Activated CD4-positive, alpha-beta T cell treated with anti-CD3 and anti-CD28 coated beads for 48 hours (primary cell): Measurements from ENCODE around the gene KIAA0408.
"Not testable (repeated sequence)": the region's sequence is repeated elsewhere in the genome, so short reads cannot be mapped to it uniquely, and the experiment has no call there.

Experiments used
- DNase-seq: peaks from one replicate; pipeline ENCODE4 v3.0.0-alpha.2; 2020

KIAA0408 gene

DNA sequence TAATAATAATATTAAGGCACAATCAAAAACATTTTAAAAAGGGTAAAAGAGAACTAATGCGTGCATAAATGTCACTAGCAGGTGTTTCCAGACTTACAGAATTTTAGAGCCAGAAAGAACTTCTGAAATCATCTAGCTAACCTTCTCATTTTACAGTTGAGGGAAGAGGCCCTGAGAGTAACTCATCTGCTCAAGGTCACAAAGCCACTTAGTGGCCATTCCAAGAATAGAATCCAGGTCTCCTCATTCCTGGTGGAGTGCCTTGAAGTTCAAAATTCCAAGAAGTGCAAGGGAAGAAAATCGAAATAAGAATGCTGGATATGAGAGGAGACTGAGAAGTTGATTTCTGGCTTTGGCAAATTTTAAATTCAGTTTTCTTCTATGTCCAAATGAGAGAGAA is 3.2 kb upstream of the KIAA0408 start:
- DNase-seq, result no peak

DNA sequence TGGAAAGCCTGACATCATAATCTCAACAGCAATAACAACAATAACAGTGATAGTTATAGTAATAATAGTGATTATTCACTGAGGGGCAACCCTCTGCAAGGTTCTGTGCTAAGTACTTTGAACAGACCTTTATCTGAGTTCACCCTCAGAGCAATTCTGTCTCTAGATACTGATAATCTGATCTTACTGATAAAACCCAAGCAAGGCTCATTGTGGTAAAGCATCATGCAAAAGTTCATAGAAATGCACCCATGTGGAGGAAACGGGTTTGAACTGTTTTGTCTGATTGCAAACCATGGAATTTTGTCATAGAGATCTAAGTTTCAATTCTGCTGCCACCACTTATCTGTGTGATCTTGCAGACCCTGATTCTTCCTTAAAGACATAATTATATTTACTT is 1.3 kb upstream of the KIAA0408 start:
- DNase-seq, result no peak

DNA sequence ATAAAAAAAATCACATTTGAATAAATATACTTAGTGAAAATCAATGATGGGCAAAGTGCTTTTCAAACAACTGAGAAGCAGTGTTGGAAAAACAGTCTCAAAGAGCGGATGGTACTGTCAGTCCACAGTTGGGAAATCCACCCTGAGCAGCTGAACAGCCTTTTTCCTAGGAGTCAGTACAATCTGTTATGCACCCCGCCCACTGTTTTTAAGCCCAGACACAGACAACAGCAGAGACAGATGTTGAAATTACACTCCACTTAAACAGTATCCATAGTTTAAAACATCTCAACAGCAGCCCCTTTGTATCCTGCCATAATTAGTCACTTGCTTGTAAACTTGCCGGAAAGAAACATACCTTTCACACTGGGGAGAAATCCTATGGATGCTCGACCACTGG is 372 bp downstream of the KIAA0408 start:
- DNase-seq, result no peak

DNA sequence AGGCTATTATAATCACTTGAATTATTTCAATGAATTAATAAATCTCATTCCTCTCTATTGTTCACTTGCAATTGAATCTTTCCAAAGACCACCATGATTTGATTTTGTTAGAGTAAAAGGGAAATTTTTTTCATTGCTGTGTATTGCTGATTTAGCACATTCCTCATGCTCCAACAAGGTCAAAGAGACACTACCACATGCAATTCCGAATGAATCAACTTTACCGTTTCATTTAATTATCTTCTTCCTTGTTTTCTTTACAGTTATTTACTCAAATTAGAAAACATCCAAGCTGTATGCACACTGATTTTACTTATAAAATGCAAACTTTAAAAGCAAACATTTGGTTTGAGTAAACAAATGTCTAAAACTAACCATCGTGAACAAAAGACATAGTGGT is 967 bp downstream of the KIAA0408 start:
- DNase-seq, result no peak

DNA sequence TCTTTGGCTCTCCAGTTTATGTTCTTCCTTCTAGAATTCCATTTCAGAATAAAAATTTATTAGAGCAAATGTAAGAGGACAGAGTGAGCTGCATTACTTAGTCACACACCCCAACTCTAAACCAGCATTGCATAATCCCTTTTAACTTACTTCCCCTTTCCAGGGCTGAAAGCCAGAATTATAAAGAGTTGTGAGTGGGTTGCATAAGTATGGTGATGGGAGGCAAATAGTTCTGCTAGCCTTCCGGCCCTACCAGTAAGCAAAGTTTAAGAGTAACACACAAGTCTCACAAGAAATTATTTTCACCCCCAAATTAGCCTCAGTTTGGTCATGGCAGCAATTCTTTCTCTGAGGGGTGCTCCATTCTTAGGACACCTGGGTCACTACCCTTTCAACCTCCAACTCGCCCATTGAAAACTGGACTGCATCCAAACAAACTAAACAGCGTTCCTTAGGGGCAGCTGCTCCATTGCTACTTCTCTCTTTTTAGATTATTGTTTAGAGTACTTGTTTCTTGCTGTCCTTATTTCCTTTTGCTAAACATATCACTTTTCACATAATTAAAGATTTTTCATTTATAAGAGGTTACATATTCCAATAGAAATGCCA is 1.6 kb downstream of the KIAA0408 start:
- DNase-seq, result no peak

DNA sequence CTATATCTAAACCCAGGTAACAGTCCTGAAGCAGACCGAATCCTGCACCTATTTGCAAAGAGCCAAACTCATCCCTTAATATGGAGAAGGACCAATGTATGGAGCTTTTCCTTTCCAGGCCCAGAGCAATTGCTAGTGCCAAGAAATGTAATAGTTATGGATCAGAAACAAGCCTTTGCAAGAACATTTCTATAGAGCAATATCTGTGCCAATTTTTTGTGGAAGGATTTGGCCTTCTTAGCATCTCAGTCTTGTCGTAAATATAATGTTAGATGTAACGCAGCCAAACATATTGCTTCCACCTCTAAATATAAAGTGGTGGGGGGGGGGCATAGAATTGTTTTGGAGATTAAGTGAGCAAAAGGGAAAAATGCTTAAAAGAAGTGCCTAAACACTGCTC is 2.7 kb downstream of the KIAA0408 start:
- DNase-seq, result no peak

DNA sequence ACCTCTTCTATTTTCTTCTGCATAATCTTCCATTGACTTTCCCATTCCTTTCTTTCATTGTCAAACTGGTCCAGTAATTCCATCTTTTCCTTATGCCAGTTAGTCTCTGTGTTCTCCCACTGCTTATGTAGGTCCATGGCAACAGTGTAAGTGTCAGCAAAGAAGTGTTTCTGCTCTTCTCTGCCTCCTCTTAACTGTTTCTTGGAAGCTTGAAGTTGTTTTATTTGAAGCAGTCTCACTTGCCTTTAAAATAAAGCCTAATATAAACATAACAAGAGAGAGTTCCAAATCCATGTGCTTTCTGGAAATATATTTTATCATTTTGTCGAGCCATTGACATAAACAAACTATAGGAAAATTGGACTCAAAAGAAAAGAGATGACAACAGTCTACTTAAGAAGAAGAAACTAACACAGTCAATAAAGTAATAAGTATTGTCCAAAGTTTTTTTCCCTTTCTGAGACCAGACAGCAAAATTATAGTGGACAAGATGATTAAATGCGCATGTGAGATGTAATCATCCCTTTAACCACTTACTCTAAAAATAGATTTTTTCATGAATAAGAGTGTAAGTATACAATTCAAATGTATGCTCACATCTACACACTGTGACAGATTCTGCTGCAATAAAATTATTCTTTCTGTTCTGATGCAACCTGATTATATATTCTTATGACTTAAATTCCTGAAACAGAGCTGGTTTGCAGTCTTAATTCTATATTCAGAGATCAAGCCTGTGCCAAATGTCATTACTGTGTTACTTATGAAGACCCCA is 5.2 kb downstream of the KIAA0408 start:
- no peak for DNase-seq

DNA sequence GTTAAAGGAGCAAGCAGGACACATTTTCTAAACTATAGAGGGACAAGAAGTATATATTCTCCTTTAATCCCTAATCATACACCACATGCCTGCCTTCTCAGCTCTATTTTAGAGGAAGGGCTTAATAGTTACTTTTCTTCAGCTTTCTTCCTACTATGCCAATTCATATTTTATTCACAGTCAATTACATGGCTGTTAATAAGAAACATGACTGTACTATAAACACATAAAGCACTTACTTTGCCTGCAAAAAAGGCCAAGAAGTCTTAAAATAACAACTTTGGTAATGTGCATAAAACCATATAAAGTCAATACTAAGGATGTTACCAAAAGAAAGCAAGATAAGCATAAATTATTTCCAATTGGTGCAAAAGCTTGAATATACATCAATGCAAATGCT is 6.4 kb downstream of the KIAA0408 start:
- DNase-seq, result no peak

DNA sequence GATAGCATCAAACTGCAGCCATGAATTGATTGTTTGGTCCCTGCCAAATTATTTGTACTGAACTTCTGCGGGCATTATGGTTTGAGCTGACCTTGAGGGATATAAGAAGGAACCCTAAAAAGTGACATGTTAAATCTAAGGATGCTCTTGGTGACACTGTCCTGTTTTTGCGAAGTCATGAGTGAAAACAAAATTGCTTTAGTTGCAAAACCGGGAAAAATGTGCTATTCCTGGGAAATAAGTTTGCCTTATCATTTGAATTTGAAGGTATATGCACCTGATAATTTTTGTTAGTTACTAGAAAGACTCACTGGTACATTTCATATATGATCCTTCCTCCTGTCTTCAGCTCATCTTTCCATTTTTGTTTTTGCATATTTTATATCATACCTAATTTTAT is 7.8 kb downstream of the KIAA0408 start:
- no peak for DNase-seq

DNA sequence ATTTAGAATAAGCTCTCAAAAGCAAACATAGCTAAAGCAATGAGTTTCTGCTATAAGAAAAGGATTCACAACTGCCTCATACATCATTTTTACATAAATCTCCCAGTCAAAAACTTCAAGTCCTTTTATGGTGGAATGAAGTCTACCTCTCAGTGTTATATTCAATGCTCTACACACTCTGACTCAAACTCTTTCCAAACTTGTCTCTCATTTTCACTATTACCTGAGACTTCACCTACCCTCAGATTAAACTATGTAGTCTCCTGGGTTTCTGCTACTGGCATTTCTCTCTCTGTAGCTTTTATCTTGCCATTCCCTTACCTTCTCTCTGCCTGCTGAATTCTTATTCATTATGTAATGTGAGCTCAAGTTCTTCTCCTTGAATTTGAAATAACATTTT is 11.4 kb downstream of the KIAA0408 start:
- DNase-seq, result no peak

DNA sequence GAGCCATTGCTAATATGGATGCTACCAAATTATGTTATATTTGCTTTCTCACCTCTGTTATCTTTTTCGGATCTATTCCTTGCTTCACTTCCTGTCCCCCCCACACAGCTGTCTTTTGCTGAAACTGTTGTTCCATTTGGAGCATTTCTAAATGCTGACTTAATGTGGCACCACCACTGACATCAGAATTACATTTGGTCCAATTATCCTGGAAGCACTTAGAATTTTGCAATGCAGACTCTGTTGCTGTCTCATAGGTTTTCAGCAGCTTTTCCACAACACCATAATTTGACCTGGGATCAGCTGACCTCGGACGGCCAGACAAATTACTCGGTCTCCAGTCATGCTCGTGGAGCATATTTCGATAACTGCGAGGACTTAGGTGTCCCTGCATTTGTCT is 12.8 kb downstream of the KIAA0408 start:
- no peak for DNase-seq

DNA sequence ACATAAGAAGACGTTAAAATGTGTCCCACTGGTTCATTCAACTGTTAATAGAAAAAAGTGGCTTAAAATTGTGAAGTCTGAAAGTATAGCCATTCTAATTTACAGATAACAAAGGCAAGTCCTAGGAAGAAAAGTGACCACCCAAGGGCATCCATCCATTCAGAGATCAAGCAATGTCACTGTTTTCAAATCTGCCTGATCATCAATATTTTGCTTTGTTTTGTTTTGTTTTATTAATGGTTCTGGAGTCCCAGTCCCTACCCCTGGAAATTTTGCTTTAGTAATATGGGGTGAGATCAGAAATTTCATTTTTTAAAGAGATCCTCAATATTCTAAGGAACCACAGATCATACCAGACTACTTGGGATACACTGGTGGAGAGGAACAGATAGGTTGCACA is 17.3 kb downstream of the KIAA0408 start:
- no peak for DNase-seq

DNA sequence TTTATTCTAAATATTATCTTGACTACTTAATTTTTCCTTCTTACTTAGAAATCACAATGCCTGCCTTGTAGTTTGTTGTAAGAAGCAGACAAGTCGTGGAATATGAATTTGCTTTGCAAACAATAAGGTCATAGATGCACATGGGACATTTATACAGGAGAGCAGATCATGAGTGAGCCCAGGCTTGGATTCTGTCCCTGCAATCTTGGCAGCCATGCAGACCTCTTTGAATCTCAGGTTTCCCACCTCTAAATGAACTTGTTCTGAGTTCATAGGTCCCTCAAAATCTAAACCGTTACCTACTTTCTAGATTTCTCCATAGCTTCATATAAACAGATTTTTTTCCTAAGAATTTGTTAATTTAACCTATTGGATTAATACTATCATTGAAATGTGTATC is 19.5 kb downstream of the KIAA0408 start:
- no peak for DNase-seq

DNA sequence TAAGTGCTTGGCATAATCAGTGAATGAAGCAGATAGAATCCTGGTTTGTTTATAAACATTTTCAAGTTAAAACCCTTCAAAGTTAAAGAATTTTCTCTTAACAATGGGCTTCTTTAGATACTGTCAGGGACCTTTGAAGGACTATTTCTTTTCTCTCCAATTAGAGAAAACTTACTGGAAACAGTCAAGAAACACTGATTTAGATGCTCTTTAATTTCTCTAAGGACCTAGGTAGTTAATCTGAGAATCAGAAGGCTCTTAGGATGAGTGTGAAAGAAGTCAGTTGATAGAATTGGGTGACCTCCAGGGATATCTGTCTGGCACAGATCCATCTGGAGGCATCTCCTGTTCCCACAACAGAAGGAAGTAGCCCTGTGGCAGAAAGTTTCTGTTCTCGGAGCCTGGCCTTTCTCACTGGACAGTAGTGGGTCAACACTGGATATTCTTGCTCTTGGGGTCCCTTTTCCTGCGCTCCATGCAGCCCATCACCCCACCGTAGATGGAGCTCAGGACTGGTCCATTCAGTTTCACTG is 22.5 kb downstream of the KIAA0408 start:
- no peak for DNase-seq

DNA sequence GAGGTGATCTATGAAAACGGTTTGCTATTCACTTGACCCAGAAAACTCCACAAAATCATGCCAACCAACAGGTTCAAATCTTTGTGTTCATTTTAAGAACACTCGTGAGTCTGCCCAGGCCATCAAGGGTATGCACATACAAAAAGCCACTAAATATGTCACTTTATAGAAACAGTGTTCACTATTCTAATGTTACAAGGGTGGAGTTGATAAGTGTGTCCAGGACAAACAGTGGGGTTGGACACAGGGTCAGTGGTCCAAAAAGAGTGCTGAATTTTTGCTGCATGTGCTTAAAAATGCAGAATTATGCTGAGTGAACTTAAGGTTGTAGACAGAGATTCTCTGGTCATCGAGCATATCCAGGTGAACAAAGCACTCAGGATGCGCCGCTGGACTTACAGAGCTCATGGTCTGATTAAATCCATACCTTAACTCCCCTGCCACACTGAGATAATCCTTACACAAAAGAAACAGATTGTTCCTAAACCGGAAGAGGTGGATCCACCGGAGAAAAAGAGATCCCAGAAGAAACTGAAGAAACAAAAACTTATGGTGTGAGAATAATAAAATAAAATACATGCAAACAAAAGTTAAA is 23.5 kb downstream of the KIAA0408 start:
- DNase-seq, result no peak

DNA sequence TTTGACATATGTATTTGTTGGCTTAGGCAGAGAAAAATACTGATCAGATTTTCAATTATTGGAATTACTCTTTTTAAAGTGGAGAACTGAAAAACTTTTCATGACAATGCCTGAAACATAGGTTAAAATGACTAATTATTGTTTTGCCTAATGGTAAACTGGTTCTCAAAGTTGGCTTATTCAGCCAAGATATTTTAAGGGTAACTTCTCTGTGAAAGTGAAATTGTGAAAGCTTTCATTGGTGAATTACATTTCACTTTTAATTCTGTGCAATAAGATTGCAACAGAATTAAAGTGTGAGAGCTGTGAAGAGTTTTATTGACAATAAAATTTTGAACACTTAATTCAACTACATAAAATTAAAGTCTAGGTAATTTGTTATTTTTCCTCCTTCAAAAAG is 24.5 kb downstream of the KIAA0408 start:
- no peak for DNase-seq

DNA sequence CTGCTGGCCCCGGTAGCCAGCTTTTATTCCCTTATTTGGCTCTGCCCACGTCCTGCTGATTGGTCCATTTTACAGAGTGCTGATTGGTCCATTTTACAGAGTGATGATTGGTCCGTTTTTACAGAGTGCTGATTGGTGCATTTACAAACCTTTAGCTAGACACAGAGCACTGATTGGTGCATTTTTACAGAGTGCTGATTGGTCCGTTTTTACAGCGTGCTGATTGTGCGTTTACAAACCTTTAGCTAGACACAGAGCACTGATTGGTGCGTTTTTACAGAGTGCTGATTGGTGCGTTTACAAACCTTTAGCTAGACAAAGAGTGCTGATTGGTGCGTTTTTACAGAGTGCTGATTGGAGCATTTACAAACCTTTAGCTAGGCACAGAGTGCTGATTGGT is 30.6 kb downstream of the KIAA0408 start:
- DNase-seq, result not testable (repeated sequence)

DNA sequence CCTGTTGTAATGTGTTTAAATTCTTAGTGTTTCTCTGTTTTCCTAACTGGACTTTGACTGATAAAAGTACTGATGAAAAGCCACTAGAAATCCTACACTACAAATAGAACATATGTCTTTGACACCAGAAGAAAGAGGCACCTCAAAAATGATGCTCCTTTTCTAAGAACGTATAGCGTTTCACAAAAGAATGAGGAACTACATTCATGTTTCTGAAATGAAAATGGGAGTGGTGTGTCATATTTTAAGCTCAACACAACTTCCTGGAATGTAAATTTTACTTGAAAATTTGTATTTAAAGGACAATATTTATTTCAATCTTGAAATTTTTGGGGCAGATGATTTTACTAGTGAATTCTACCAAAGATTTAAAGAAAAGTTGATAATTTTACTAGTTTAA is 35.3 kb downstream of the KIAA0408 start:
- DNase-seq, result no peak

DNA sequence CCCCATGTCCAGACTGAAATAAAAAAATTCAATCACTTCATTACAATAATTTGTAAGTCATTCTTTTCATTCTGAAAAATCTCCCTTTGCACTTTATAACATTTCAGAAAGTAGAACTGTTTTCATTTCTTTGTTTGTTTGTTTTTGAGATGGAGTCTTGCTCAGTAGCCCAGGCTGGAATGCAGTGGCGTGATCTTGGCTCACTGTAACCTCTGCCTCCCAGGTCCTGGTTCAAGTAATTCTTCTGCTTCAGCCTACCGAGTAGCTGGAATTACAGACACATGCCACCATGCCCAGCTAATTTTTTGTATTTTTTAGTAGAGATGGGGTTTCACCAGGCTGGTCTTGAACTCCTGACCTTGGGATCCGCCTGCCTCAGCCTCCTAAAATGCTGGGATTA is 38.0 kb downstream of the KIAA0408 start:
- not testable (repeated sequence) for DNase-seq

DNA sequence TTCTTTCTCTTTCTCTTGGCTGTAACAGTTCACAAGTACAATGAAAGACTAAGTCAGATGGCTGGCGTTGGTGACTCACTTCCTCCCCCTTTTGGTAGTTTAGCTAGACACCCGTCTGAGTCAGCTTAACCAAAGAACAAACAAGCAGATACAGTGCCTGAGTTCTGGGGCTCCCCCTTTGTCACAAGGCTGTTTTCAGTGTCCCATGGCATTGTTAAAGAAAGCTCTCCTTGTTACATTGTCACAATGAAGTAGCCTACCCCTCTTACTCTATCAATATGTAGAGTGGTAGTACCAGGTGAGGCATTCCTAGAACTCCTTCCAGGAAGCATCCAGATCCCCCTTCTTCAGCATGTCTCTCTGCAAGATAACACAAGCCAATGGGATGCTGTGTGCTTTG is 38.6 kb downstream of the KIAA0408 start:
- peak; percentile 85 for DNase-seq

DNA sequence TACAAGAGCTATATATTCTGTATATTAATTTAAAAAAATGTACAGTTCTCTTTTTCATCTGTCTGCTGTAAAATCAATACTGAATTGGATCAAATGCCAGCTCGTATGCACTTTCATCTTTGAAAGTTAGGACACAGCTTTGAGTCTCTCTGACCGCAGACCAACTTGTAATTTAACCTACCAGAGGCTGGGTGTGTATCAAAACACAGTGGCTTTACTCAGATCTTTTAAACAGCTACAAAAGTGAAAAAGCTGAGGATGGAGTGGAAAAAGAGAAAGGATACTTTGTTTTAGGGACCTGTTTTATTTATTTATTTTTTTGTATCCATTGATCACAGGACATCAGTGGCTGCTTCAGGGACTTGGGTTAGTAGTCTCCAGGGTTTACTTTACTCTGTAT is 44.1 kb downstream of the KIAA0408 start:
- DNase-seq, result no peak

DNA sequence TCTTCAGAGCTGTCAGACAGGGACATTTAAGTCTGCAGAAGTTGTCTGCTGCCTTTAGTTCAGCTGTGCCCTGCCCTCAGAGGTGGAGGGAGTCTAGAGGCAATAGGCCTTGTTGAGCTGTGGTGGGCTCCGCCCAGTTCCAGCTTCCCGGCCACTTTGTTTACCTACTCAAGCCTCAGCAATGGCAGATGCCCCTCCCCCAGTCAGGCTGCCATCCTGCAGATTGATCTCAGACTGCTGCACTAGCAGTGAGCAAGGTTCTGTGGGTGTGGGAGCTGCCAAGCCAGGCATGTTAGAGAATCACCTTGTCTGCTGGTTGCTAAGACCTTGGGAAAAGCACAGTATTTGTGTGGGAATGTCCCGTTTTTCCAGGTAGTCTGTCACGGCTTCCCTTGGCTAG is 46.1 kb downstream of the KIAA0408 start:
- not testable (repeated sequence) for DNase-seq

DNA sequence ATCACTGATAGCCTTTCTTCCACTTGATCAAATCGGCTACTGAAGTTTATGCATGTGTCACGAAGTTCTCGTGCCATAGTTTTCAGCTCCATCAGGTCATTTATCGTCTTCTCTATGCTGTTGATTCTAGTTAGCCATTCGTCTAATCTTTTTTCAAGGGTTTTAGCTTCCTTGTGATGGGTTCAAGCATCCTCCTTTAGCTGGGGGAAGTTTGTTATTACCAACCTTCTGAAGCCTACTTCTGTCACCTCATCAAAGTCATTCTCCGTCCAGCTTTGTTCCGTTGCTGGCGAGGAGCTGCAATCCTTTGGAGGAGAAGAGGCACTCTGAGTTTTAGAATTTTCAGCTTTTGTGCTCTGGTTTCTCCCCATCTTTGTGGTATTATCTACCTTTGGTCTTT is 47.2 kb downstream of the KIAA0408 start:
- DNase-seq, result not testable (repeated sequence)
